Thyroid gland (tissue), 4 donors: ENCODE results near the gene NRG3.

Source experiments
- POLR2A ChIP-seq, 2 donors: fragments of 450-650 bp; IDR thresholded peaks; one replicate each; pipeline ENCODE4 v1.6.1; 2017; ENCODE audit warnings: antibody characterized with exemption in 2 of 2, mild to moderate bottlenecking in 2 of 2, moderate library complexity in 1 of 2
- TF ChIP-seq, protein P1 (sequence below), 6 experiments: fragments of 200-600 bp in 3 of 6; fragments of 450-650 bp in 3 of 6; sonication (generic) in 3 of 6; IDR thresholded peaks; one replicate each; pipeline ENCODE4 v1.5.1; 2016 to 2019; ENCODE audit warnings: antibody characterized with exemption in 6 of 6, mild to moderate bottlenecking in 2 of 6, inconsistent platforms in 1 of 6, moderate library complexity in 1 of 6

DNA sequence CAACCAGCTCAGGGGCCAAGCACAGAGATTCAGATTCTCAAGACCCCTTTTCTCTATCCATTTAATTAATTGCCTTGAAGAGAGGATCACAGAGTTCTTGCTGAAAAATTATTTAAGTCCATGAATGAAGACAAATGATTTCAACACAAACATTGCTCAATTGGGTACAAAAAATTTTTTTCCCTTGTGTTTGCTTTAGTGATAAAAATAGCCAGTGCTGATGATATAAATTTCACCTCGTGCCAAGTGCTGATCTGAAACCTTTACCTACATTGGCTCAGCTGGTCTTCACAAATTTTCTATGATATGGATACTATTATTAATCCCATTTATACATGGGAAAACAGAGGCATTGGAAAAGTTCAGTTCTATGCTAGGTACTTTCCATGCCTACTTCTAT, 377.1 kb downstream of the NRG3 start:
- no peak for TF ChIP-seq POLR2A (IDR thresholded peaks at IDR 0.05)
- TF ChIP-seq, protein P1, sequence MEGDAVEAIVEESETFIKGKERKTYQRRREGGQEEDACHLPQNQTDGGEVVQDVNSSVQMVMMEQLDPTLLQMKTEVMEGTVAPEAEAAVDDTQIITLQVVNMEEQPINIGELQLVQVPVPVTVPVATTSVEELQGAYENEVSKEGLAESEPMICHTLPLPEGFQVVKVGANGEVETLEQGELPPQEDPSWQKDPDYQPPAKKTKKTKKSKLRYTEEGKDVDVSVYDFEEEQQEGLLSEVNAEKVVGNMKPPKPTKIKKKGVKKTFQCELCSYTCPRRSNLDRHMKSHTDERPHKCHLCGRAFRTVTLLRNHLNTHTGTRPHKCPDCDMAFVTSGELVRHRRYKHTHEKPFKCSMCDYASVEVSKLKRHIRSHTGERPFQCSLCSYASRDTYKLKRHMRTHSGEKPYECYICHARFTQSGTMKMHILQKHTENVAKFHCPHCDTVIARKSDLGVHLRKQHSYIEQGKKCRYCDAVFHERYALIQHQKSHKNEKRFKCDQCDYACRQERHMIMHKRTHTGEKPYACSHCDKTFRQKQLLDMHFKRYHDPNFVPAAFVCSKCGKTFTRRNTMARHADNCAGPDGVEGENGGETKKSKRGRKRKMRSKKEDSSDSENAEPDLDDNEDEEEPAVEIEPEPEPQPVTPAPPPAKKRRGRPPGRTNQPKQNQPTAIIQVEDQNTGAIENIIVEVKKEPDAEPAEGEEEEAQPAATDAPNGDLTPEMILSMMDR (IDR thresholded peaks at IDR 0.05), result no peak
